Stimulated activated CD8-positive, alpha-beta memory T cell treated with anti-CD3 and anti-CD28 coated beads, Interleukin-7, amount 100 ng/mL, for 48 hours (primary cell): ENCODE data around the gene CFAP221.

Source experiments
- DNase-seq, 2 donors: peaks; one replicate each; pipeline ENCODE4 v3.0.0-alpha.2; 2020; ENCODE audit warnings: low read depth in 1 of 2; ENCODE audit errors: extremely low read depth in 1 of 2

Gene CFAP221

GRCh38 chr2:119696005-119696404, 151.8 kb downstream of the CFAP221 start:
- no peak for DNase-seq

GRCh38 chr2:119696494-119697030, 152.3 kb downstream of the CFAP221 start:
- no peak for DNase-seq

GRCh38 chr2:119697290-119698020, 153.2 kb downstream of the CFAP221 start:
- DNase-seq: no peak

- no peak for DNase-seq
Observed at GRCh38 chr2:119698246-119698645, 154.0 kb downstream of the CFAP221 start.

GRCh38 chr2:119699016-119699606, 154.9 kb downstream of the CFAP221 start:
- DNase-seq: no peak

- no peak for DNase-seq
Observed at GRCh38 chr2:119700866-119701265, 156.6 kb downstream of the CFAP221 start.

GRCh38 chr2:119701352-119701751, 157.1 kb downstream of the CFAP221 start:
- no peak for DNase-seq

- DNase-seq: no peak
Observed at GRCh38 chr2:119702203-119702917, 158.1 kb downstream of the CFAP221 start.

- DNase-seq: peak; percentile 35 to 56
Observed at GRCh38 chr2:119702918-119703401, 158.7 kb downstream of the CFAP221 start.

- no peak for DNase-seq
Observed at GRCh38 chr2:119703526-119703925, 159.3 kb downstream of the CFAP221 start.

- no peak for DNase-seq
Observed at GRCh38 chr2:119704670-119705120, 160.4 kb downstream of the CFAP221 start.

GRCh38 chr2:119706221-119706620, 162.0 kb downstream of the CFAP221 start:
- no peak for DNase-seq
